A549 (cell line): Measurements from ENCODE around the gene PTPN22. TPM values are rescaled to one million over a fixed set of nuclear protein-coding genes. Genes with fewer than 3 reads are reported as not detected.
A peak's percentile ranks its signal among the peaks of the same experiment; 100 is the strongest.

Experiments used
- ATAC-seq, 2 experiments: fragments of 200-7000 bp in 1 of 2; fragments of >200 bp in 1 of 2; cut with Nextera tagmentation in 1 of 2; cut with Tn5 transposase in 1 of 2; 3 replicates each; pipeline versions ENCODE4 v1.8.0 to v1.9.1; 2018 to 2020; ENCODE audit warnings: mild to moderate bottlenecking in 1 of 2, moderate library complexity in 1 of 2
- CTCF ChIA-PET: fragments of 300-600 bp; sonication (Branson Sonifier 250); formaldehyde crosslinking; extraction: SDS; loops from one replicate; lab custom pipeline; 2021; ENCODE audit warnings: antibody characterized with exemption, inconsistent platforms; lab: Yijun Ruan, JAX
- POLR2A ChIA-PET: fragments of 350-600 bp; formaldehyde crosslinking; extraction: SDS; loops from one replicate; lab custom pipeline; 2021; ENCODE audit warnings: antibody characterized with exemption, inconsistent platforms; lab: Yijun Ruan, JAX
- DNase-seq, 2 experiments: peaks; one replicate each; pipeline versions ENCODE4 v3.0.0 to v3.0.0-alpha.2; 2011 to 2016; ENCODE audit warnings: low read depth in 1 of 2, low spot score in 1 of 2
- FAIRE-seq: peaks from 2 replicates; lab custom pipeline; 2011; peaks lifted over from hg19 to GRCh38; lab: Jason Lieb, UNC
- H3K27ac ChIP-seq, 2 experiments: fragments of >200 bp; sonication (Bioruptor Twin); formaldehyde crosslinking; 3 replicates each; pipeline ENCODE4 v1.5.1; 2016 to 2017
- H3K4me1 ChIP-seq: fragments of >200 bp; sonication (Bioruptor Twin); formaldehyde crosslinking; 3 replicates; pipeline ENCODE4 v1.6.1; 2016
- H3K4me2 ChIP-seq: fragments of >200 bp; sonication (Bioruptor Twin); formaldehyde crosslinking; 3 replicates; pipeline ENCODE4 v1.6.1; 2016
- H3K4me3 ChIP-seq: fragments of >200 bp; sonication (Bioruptor Twin); formaldehyde crosslinking; 3 replicates; pipeline ENCODE4 v1.5.1; 2016
- H3K9me3 ChIP-seq: fragments of >200 bp; sonication (Bioruptor Twin); formaldehyde crosslinking; 3 replicates; pipeline ENCODE4 v1.6.1; 2016
- CHD4 ChIP-seq: fragments of 200-600 bp; sonication (generic); IDR thresholded peaks from 2 replicates; pipeline ENCODE4 v1.6.1; 2016; ENCODE audit warnings: antibody characterized with exemption, mild to moderate bottlenecking, borderline replicate concordance
- EHF ChIP-seq: fragments of 250-450 bp; sonication (Bioruptor Pico); IDR thresholded peaks from 2 replicates; pipeline ENCODE4 v1.5.0; 2020; ENCODE audit warnings: mild to moderate bottlenecking
- EHMT2 ChIP-seq: fragments of 200-600 bp; sonication (generic); IDR thresholded peaks from 2 replicates; pipeline ENCODE4 v1.6.1; 2016; ENCODE audit warnings: antibody characterized with exemption, low read depth, mild to moderate bottlenecking, moderate library complexity
- EP300 ChIP-seq, 2 experiments: fragments of >200 bp; sonication (Bioruptor Twin); formaldehyde crosslinking; IDR thresholded peaks; 2 replicates in 1 of 2; 3 replicates in 1 of 2; pipeline ENCODE4 v1.6.1; 2016 to 2017
- FOSL2 ChIP-seq, 2 experiments: fragments of 450-650 bp in 1 of 2; fragments of >200 bp in 1 of 2; sonication (Bioruptor Twin) in 1 of 2; formaldehyde crosslinking; IDR thresholded peaks; 2 replicates each; pipeline versions ENCODE4 v1.5.0 to v1.6.1; 2016 to 2020; ENCODE audit warnings: mild to moderate bottlenecking in 1 of 2, moderate library complexity in 1 of 2
- FOXS1 ChIP-seq: fragments of 250-450 bp; sonication (Bioruptor Pico); IDR thresholded peaks from 2 replicates; pipeline ENCODE4 v1.5.0; 2020; ENCODE audit warnings: mild to moderate bottlenecking, moderate library complexity
- GATA3 ChIP-seq: IDR thresholded peaks from 2 replicates; pipeline ENCODE4 v1.6.1; 2012; ENCODE audit warnings: borderline replicate concordance
- HEYL ChIP-seq: fragments of 250-450 bp; sonication (Bioruptor Pico); IDR thresholded peaks from 2 replicates; pipeline ENCODE4 v1.8.0; 2021; ENCODE audit warnings: mild to moderate bottlenecking, moderate library complexity
- HOXB5 ChIP-seq: fragments of 250-450 bp; sonication (Bioruptor Pico); IDR thresholded peaks from 2 replicates; pipeline ENCODE4 v1.5.0; 2020; ENCODE audit warnings: mild to moderate bottlenecking, moderate library complexity
- JUN ChIP-seq, 2 experiments: fragments of >200 bp; sonication (Bioruptor Twin); formaldehyde crosslinking; IDR thresholded peaks; 2 replicates in 1 of 2; 3 replicates in 1 of 2; pipeline ENCODE4 v1.6.1; 2016 to 2017
- MAFK ChIP-seq: fragments of 450-650 bp; IDR thresholded peaks from 2 replicates; pipeline ENCODE4 v1.6.1; 2014; ENCODE audit not compliant: partially characterized antibody
- MAZ ChIP-seq: fragments of 150-350 bp; IDR thresholded peaks from 2 replicates; pipeline ENCODE4 v1.6.1; 2014; ENCODE audit warnings: antibody characterized with exemption, low read depth, low read length, borderline replicate concordance
- POLR2A ChIP-seq: IDR thresholded peaks from 2 replicates; pipeline ENCODE4 v1.6.1; 2012; ENCODE audit warnings: mild to moderate bottlenecking, low read length
- POLR2AphosphoS2 ChIP-seq: conservative IDR thresholded peaks from 2 replicates; pipeline ENCODE4 v1.6.1; 2012; ENCODE audit warnings: low read length, improper control_type of control experiment, inconsistent platforms
- RCOR1 ChIP-seq: fragments of 150-350 bp; IDR thresholded peaks from 2 replicates; pipeline ENCODE4 v1.6.1; 2014; ENCODE audit warnings: antibody characterized with exemption, low read length, low read depth
- RFX5 ChIP-seq: fragments of 450-650 bp; IDR thresholded peaks from 2 replicates; pipeline ENCODE4 v1.7.1; 2014; ENCODE audit warnings: antibody characterized with exemption, mild to moderate bottlenecking, moderate library complexity
- RNF2 ChIP-seq: fragments of 200-600 bp; sonication (generic); IDR thresholded peaks from 2 replicates; pipeline ENCODE4 v1.6.1; 2016; ENCODE audit warnings: low read depth, mild to moderate bottlenecking, antibody characterized with exemption, moderate library complexity, borderline replicate concordance
- SMC3 ChIP-seq: fragments of >200 bp; sonication (Bioruptor Twin); formaldehyde crosslinking; IDR thresholded peaks from 3 replicates; pipeline ENCODE4 v1.6.1; 2018; ENCODE audit warnings: inconsistent platforms
- TFCP2L1 ChIP-seq: fragments of 250-450 bp; sonication (Bioruptor Pico); IDR thresholded peaks from 2 replicates; pipeline ENCODE4 v1.5.0; 2021; ENCODE audit warnings: mild to moderate bottlenecking
- TP53 ChIP-seq: fragments of 250-450 bp; sonication (Bioruptor Pico); IDR thresholded peaks from 2 replicates; pipeline ENCODE4 v1.5.0; 2021; ENCODE audit warnings: mild to moderate bottlenecking, moderate library complexity
- ZFP36 ChIP-seq: fragments of 450-650 bp; IDR thresholded peaks from 2 replicates; pipeline ENCODE4 v1.6.1; 2014; ENCODE audit warnings: borderline replicate concordance; ENCODE audit not compliant: partially characterized antibody
- ZSCAN20 ChIP-seq: fragments of 250-450 bp; sonication (Bioruptor Pico); IDR thresholded peaks from 2 replicates; pipeline ENCODE4 v1.8.0; 2022; ENCODE audit warnings: mild to moderate bottlenecking, moderate library complexity
- WGBS: methylation state at CpG from one replicate; pipeline ENCODE4 v1.1.6; 2017; ENCODE audit errors: missing lambda C conversion rate; 5-methylcytosine and 5-hydroxymethylcytosine counted together
- polyA plus RNA-seq, 4 experiments: library from polyadenylated mRNA; depleted of rRNA in 3 of 4; stranded (reverse); fragments of >200 nt; fragmentation: RNase III in 1 of 4; extraction: RNeasy Plus Mini Kit Qiagen cat#74134 plus additional on column Dnase treatment in 1 of 4; gene quantifications; 2 replicates in 3 of 4; 3 replicates in 1 of 4; pipeline ENCODE4 v1.2.3, GENCODE V29; 2011 to 2017
- TF ChIP-seq, protein P1 (sequence below): fragments of 450-650 bp; IDR thresholded peaks from 2 replicates; pipeline ENCODE4 v1.6.1; 2014; ENCODE audit warnings: antibody characterized with exemption
- TF ChIP-seq, protein P2 (sequence below): fragments of >200 bp; sonication (Bioruptor Twin); formaldehyde crosslinking; IDR thresholded peaks from 2 replicates; pipeline ENCODE4 v1.6.1; 2016
- TF ChIP-seq, protein P3 (sequence below): fragments of >200 bp; sonication (Bioruptor Twin); formaldehyde crosslinking; IDR thresholded peaks from 3 replicates; pipeline ENCODE4 v1.6.1; 2016
- TF ChIP-seq, protein P4 (sequence below): fragments of 200-600 bp; sonication (generic); IDR thresholded peaks from 2 replicates; pipeline ENCODE4 v1.6.1; 2016; ENCODE audit warnings: antibody characterized with exemption, mild to moderate bottlenecking, moderate library complexity
- TF ChIP-seq, protein P5 (sequence below): IDR thresholded peaks from 2 replicates; pipeline ENCODE4 v1.6.1; 2012
- TF ChIP-seq, protein P6 (sequence below): IDR thresholded peaks from 2 replicates; pipeline ENCODE4 v1.6.1; 2012

PTPN22 gene
- polyA plus RNA-seq, 2 of the 4 experiments (the other 2 are of a cell fraction): not detected

DNA sequence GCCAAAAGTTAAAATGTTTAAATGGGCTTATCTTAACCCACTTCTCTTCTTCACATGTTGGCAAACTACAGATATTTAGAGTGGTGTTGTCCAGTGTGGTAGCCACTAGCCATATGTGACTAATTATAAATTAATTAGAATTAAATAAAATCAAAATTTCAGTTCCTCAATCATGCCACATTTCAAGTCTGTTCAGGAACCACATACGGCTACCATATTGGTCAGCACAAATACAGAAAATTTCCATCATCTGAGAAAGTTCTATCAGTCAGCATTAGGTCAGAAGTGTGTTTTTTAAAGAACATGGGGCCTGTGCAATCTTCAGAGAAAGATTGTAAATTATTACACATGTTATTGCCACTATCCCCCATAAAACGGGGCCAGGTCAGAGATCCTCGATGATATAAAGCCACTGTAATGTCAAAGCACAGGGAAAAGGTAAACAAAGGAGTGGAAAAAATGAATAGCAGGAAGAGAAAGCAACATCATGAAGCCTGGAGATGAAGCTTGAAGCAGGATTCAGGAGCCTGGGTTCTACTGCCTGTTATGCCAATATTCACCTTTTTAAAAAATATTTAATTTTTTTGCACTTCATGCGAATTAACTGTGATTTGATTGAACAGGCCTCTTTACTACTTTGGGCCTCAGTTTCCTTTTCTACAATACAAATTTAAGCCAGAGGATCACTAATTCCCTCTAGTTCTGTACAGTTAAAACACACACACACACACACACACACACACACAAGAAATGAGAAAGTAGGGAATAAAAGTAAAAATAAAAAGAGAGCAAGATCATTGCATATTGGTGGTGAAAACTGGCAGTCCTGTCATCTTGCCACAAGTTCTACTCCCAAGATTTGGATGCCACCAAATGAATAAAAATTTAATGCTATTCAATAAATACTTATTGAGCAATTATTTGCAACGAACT is 61.6 kb downstream of the PTPN22 start:
- Histone ChIP-seq H3K4me3 (peak overlapping the region; percentile 90), H3K9me3 (no peaks in the 10 kb centered on the region), H3K27ac (peak overlapping the region in 1 of 2 experiments; percentile 55; a peak in 3 of 6 replicates), H3K4me2 (peak overlapping the region; percentile 78), H3K4me1 (peaks cover 28% of the 10 kb centered on the region)
- POLR2A ChIA-PET: no interaction called here
- 22% methylated on average over 5 of the region's 5 CpGs for WGBS
- CTCF ChIA-PET: no interaction called here
- DNase-seq: peak in 1 of 2 experiments; percentile 24
- no peak for TF ChIP-seq GATA3
- TF ChIP-seq ZFP36: no peak
- TF ChIP-seq, protein P1, sequence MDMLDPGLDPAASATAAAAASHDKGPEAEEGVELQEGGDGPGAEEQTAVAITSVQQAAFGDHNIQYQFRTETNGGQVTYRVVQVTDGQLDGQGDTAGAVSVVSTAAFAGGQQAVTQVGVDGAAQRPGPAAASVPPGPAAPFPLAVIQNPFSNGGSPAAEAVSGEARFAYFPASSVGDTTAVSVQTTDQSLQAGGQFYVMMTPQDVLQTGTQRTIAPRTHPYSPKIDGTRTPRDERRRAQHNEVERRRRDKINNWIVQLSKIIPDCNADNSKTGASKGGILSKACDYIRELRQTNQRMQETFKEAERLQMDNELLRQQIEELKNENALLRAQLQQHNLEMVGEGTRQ: no peak
- TF ChIP-seq JUN (IDR thresholded peaks at IDR 0.05): no peak
- no peak for TF ChIP-seq POLR2A
- no peak for TF ChIP-seq FOXS1
- TF ChIP-seq RNF2: no peak
- TF ChIP-seq MAZ: no peak
- TF ChIP-seq POLR2AphosphoS2: no peak
- TF ChIP-seq CHD4: no peak
- no peak for TF ChIP-seq RFX5
- no peak for TF ChIP-seq HEYL (CRISPR knock-in tag)
- TF ChIP-seq, protein P2, sequence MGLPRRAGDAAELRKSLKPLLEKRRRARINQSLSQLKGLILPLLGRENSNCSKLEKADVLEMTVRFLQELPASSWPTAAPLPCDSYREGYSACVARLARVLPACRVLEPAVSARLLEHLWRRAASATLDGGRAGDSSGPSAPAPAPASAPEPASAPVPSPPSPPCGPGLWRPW: no peak
- no peak for TF ChIP-seq MAFK
- TF ChIP-seq, protein P3, sequence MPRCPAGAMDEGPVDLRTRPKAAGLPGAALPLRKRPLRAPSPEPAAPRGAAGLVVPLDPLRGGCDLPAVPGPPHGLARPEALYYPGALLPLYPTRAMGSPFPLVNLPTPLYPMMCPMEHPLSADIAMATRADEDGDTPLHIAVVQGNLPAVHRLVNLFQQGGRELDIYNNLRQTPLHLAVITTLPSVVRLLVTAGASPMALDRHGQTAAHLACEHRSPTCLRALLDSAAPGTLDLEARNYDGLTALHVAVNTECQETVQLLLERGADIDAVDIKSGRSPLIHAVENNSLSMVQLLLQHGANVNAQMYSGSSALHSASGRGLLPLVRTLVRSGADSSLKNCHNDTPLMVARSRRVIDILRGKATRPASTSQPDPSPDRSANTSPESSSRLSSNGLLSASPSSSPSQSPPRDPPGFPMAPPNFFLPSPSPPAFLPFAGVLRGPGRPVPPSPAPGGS: no peak
- TF ChIP-seq, protein P4, sequence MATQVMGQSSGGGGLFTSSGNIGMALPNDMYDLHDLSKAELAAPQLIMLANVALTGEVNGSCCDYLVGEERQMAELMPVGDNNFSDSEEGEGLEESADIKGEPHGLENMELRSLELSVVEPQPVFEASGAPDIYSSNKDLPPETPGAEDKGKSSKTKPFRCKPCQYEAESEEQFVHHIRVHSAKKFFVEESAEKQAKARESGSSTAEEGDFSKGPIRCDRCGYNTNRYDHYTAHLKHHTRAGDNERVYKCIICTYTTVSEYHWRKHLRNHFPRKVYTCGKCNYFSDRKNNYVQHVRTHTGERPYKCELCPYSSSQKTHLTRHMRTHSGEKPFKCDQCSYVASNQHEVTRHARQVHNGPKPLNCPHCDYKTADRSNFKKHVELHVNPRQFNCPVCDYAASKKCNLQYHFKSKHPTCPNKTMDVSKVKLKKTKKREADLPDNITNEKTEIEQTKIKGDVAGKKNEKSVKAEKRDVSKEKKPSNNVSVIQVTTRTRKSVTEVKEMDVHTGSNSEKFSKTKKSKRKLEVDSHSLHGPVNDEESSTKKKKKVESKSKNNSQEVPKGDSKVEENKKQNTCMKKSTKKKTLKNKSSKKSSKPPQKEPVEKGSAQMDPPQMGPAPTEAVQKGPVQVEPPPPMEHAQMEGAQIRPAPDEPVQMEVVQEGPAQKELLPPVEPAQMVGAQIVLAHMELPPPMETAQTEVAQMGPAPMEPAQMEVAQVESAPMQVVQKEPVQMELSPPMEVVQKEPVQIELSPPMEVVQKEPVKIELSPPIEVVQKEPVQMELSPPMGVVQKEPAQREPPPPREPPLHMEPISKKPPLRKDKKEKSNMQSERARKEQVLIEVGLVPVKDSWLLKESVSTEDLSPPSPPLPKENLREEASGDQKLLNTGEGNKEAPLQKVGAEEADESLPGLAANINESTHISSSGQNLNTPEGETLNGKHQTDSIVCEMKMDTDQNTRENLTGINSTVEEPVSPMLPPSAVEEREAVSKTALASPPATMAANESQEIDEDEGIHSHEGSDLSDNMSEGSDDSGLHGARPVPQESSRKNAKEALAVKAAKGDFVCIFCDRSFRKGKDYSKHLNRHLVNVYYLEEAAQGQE: no peak
- no peak for TF ChIP-seq TFCP2L1
- FAIRE-seq: no peak
- no peak for ATAC-seq

DNA sequence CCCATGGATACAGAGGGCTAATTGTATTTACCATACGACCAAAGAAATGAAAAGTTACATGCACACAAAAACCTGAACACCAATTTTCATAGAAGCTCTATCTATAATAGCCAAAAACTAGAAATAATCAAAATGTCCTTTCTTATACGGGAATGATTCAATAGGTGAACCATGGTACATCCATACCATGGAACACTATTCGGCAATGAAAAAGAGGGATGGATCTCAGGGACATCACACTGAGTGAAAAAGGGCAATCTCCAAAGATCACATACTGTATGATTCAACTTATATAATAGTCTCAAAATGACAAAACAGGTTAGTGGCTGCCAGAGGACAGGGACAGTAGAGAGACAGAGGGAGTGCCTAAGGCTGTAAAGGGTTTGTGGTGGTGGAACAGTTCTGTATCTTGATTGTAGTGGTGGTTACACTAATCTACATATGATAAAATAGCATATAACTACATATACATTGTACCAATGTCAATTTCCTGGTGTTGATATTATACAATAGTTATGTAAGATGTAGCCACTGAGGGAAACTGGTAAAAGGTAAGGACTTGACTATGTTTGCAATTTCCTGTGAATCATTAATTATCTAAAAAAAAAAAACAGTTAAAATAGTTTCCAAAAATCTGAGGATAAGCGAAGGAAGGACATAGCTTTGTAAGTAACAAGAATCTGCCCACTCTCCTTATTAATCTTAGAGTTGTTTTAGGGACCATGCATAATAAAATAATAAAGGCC is 62.9 kb downstream of the PTPN22 start:
- 89% methylated on average over 4 of the region's 4 CpGs for WGBS
- Histone ChIP-seq H3K4me3 (no peak overlapping the region), H3K4me2 (peak overlapping the region; percentile 78; the same call in 2 of the 3 replicates), H3K27ac (no peak overlapping the region), H3K9me3 (no peaks in the 10 kb centered on the region), H3K4me1 (peaks cover 36% of the 10 kb centered on the region)
- POLR2A ChIA-PET: no interaction called here
- DNase-seq (no peak), ATAC-seq (no peak), FAIRE-seq (no peak)
- CTCF ChIA-PET: no interaction called here
- TF ChIP-seq TP53 (no peak), FOSL2 (IDR thresholded peaks at IDR 0.05) (no peak), FOSL2 (CRISPR knock-in tag; IDR thresholded peaks at IDR 0.05) (no peak), SMC3 (no peak), EHF (no peak), EHMT2 (no peak), RCOR1 (no peak), HOXB5 (CRISPR knock-in tag) (no peak), ZSCAN20 (CRISPR knock-in tag) (no peak), POLR2AphosphoS2 (no peak), EP300 (IDR thresholded peaks at IDR 0.05) (no peak)
- TF ChIP-seq, protein P5, sequence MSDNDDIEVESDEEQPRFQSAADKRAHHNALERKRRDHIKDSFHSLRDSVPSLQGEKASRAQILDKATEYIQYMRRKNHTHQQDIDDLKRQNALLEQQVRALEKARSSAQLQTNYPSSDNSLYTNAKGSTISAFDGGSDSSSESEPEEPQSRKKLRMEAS: no peak
- TF ChIP-seq, protein P2: no peak
- TF ChIP-seq, protein P6, sequence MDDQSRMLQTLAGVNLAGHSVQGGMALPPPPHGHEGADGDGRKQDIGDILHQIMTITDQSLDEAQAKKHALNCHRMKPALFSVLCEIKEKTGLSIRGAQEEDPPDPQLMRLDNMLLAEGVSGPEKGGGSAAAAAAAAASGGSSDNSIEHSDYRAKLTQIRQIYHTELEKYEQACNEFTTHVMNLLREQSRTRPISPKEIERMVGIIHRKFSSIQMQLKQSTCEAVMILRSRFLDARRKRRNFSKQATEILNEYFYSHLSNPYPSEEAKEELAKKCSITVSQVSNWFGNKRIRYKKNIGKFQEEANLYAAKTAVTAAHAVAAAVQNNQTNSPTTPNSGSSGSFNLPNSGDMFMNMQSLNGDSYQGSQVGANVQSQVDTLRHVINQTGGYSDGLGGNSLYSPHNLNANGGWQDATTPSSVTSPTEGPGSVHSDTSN: no peak
